ENCODE results near the gene ATAD3A.
A peak's percentile ranks its signal among the peaks of the same experiment; 100 is the strongest.
"Not testable (repeated sequence)": the region's sequence is repeated elsewhere in the genome, so short reads cannot be mapped to it uniquely, and the experiment has no call there.

The ATAD3A gene

DNA sequence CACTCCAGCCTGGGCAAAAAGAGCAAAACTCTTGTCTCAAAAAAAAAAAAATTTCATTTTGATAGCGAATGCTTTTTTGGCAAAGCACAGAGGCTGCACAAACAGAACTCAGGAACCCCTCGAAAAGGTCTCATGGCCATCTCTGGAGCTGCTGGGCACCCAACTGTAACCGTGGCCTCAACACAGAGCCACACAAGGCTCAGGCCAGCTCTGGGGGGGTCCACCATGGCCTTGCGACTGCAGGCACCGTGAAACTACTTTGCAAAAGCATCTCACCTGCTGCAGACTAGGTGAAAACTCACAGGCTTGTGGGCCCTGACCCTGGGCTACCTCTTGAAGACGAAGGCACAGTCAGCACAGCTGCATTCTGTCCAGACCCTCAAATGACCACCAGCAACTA is 44.5 kb downstream of the ATAD3A start:
- Histone ChIP-seq H4K20me1 (peaks cover 98% of the 10 kb centered on the region), H3K9ac (no peak overlapping the region), H3K27ac (no peak overlapping the region), H3K9me3 (no peaks in the 10 kb centered on the region), H3K27me3 (no peaks in the 10 kb centered on the region), H3K36me3 (peaks cover 73% of the 10 kb centered on the region), H3K4me1 (peaks cover 28% of the 10 kb centered on the region), H3K4me3 (no peak overlapping the region), H3K4me2 (no peak overlapping the region)
- TF ChIP-seq Cebpa-rat (IDR thresholded peaks at IDR 0.05) = no peak

DNA sequence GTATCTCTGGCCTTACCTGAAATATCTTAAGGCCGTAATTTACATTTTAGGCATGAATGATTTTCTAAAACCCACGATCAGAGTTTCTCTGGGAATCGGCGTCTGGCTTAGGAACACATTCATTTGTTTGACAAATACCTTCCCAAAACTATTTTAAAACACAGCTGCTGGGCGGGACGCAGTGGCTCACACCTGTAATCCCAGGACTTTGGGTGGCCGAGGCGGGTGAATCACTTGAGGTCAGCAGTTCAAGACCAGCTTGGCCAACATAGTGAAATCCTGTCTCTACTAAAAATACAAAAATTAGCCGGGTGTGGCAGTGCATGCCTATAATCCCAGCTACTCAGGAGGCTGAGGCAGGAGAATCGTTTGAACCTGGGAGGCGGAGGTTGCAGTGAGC is 45.0 kb downstream of the ATAD3A start:
- Histone ChIP-seq H3K36me3 (peaks cover 75% of the 10 kb centered on the region), H4K20me1 (peaks cover 98% of the 10 kb centered on the region), H3K4me1 (peaks cover 28% of the 10 kb centered on the region)
- H3K4me2 ChIP-seq, H3K27ac ChIP-seq, H3K9me3 ChIP-seq, H3K4me3 ChIP-seq, H3K27me3 ChIP-seq, H3K9ac ChIP-seq: not testable (repeated sequence)

DNA sequence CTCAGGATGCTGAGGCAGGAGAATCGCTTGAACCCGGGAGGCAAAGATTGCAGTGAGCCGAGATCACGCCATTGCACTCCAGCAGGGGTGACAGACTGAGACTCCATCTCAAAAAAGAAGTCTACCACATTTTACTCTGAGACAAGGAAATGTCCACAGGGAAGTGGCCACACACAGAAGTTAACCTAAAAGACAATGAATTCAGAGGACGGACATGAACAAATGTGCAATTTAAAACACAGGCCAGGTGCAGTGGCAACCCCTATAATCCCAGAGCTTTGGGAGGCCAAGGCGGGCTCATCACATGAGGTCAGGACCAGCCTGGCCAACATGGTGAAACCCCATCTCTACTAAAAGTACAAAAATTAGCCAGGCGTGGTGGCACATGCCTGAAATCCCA is 45.7 kb downstream of the ATAD3A start:
- not testable (repeated sequence) for H3K27me3 ChIP-seq, H3K9ac ChIP-seq, H3K9me3 ChIP-seq, H3K4me2 ChIP-seq, H3K4me3 ChIP-seq, H3K27ac ChIP-seq
- Histone ChIP-seq H3K36me3 (peaks cover 76% of the 10 kb centered on the region), H4K20me1 (peaks cover 98% of the 10 kb centered on the region), H3K4me1 (peaks cover 31% of the 10 kb centered on the region)

DNA sequence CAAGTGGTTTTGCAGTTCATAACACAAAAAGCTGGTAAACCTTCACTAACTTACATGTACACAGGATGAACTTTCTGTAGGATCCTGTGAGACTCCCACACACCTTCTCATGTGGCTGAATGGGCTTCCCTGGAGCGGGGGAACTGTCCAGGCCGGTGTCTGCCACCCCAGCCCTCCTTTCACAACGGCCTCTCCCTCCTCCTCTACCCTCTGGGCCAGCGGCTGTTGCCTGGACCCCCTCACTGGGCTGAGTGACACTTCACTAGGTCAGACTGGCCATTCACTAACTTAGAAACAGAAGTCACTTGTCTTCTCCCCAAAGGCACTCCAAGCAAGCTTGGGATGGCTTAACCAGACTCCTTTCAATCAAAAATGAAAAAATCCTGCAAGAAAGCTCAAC is 46.6 kb downstream of the ATAD3A start:
- H3K4me1 ChIP-seq = peaks cover 40% of the 10 kb centered on the region
- peaks cover 85% of the 10 kb centered on the region for H3K36me3 ChIP-seq
- H3K27ac ChIP-seq = no peak overlapping the region

DNA sequence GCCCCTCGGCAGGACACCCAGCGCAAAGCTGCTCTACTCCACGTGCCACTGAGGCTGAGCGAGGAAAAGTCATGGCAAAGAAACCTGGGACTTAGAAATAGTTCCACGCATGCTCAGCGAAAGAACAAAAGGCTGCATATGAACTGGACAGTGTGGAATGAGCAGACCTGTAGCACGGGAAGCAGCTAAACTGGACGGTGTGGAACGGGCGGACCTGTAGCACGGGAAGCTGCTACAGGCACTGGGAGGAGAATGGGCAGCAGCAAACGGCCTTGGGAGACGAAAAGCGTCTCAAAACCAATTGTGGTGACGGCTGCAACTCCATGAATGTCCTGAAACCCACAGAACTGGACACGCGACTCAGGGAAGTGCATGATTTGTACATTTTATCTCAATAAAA is 47.1 kb downstream of the ATAD3A start:
- H3K4me3 ChIP-seq = no peak overlapping the region
- peaks cover 99% of the 10 kb centered on the region for H4K20me1 ChIP-seq
- no peaks in the 10 kb centered on the region for H3K27me3 ChIP-seq
- TF ChIP-seq Cebpa-rat (IDR thresholded peaks at IDR 0.05) = no peak
- H3K4me1 ChIP-seq = peaks cover 45% of the 10 kb centered on the region
- no peak overlapping the region for H3K9ac ChIP-seq
- no peaks in the 10 kb centered on the region for H3K9me3 ChIP-seq
- H3K27ac ChIP-seq = no peak overlapping the region
- H3K36me3 ChIP-seq = peaks cover 89% of the 10 kb centered on the region
- no peak overlapping the region for H3K4me2 ChIP-seq

More for the DNA sequence above, 46.6 kb downstream of the ATAD3A start:
- H3K27me3 ChIP-seq = no peaks in the 10 kb centered on the region
- TF ChIP-seq Cebpa-rat (IDR thresholded peaks at IDR 0.05) = no peak
- H3K9ac ChIP-seq = no peak overlapping the region
- H3K4me3 ChIP-seq = no peak overlapping the region
- no peak overlapping the region for H3K4me2 ChIP-seq
- no peaks in the 10 kb centered on the region for H3K9me3 ChIP-seq
- peaks cover 99% of the 10 kb centered on the region for H4K20me1 ChIP-seq

DNA sequence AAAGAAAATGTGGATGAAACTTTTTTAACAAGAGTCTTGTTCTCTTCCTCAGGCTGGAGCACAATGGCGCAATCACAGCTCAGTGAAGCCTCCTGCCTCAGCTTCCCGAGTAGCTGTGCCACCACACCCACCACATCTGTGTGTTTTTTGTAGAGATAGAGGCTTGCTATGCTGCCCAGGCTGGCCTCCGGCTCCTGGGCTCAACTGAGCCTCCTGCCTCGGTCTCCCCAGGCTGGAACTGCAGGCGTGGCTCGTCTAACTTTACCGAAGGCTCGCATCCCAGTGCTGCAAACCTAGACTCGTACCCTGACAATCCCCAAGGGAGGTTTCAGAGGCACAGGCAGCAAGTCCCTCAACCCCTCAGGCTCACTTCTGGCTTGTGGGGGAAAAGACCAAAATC is 48.2 kb downstream of the ATAD3A start:
- no peak for TF ChIP-seq Cebpa-rat (IDR thresholded peaks at IDR 0.05)
- Histone ChIP-seq H3K4me2 (no peak overlapping the region), H3K36me3 (peaks cover 96% of the 10 kb centered on the region), H3K9ac (no peak overlapping the region), H3K9me3 (no peaks in the 10 kb centered on the region), H3K27ac (no peak overlapping the region), H4K20me1 (peaks cover 99% of the 10 kb centered on the region), H3K4me3 (no peak overlapping the region), H3K4me1 (peaks cover 41% of the 10 kb centered on the region), H3K27me3 (no peaks in the 10 kb centered on the region)

DNA sequence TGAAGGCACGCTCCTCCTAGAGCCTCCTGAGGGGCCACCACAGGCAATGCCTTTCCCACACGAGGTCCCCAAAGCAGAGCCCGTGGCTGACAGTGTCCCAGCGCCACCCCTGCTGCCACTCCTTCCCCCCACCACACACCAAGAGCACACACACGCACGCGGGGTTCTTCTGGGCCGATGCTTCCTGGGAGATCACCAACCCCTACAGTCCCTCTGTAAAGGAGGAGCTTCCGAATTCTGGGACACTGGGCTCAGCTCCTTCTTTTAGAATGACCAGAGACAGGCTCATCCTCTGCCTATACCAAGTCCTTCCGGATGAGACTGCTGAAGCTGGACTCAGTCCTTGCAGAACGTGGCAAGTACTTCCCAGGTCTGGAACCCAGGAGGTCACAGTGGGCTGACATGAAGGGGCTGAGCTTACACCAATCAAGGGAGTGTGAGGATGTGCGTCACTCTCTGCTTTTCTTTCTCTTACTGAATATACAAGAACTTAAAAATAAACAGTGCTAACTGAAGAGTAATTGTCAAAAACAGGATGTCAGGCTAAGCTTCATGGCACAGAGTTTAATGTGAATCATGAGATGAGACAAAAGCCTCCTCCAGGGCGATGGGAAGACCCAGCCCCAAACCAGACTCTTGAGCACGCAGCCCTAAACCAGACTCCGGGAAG is 50.0 kb downstream of the ATAD3A start:
- no peak for TF ChIP-seq Cebpa-rat (IDR thresholded peaks at IDR 0.05)
- H3K9ac ChIP-seq = 0 out of 2 replicates have a peak overlapping the region, but pooled peaks have one; percentile 64
- H3K9me3 ChIP-seq = no peaks in the 10 kb centered on the region
- H3K4me3 ChIP-seq = no peak overlapping the region
- peak overlapping the region; percentile 18; the same call in 1 of the 2 replicates for H3K27ac ChIP-seq
- no peaks in the 10 kb centered on the region for H3K27me3 ChIP-seq
- H4K20me1 ChIP-seq = peaks cover 99% of the 10 kb centered on the region
- peaks cover 36% of the 10 kb centered on the region for H3K4me1 ChIP-seq
- H3K36me3 ChIP-seq = peaks cover 96% of the 10 kb centered on the region
- peak overlapping the region; percentile 54; the same call in 1 of the 2 replicates for H3K4me2 ChIP-seq

DNA sequence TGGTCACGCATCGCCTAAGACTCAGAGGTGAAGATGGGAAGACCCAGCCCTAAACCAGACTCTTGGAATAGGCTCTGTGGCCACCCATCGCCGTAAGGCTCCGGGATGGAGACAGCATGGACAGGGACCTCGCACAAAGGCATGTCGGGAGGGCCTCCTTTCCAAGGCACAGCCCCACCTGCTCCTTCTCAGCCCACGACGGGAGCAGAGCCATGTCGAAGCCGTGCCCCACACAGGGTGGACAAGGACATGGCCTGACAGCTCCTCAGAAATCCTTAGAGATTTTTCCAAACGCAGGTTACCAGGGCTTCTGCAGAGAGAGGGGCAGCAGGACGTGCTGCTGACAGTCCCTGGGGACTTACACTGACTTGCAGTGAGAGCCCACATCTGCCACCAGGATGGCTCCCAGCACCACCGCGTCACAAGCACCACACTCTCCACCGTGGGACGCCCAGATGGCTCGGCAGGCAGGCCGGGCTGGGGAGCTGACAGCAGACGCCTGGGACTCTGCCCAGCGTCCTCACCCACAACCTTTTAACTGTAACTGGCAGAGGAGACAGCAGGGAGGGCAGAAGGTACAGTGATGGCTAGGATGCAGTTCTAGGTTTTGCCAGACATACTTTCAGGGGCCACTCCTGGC is 50.7 kb downstream of the ATAD3A start:
- Histone ChIP-seq H3K4me3 (no peak overlapping the region), H3K36me3 (peaks cover 97% of the 10 kb centered on the region), H3K9me3 (no peaks in the 10 kb centered on the region), H4K20me1 (peaks cover 100% of the 10 kb centered on the region), H3K27me3 (no peaks in the 10 kb centered on the region), H3K9ac (peak overlapping the region; percentile 64), H3K4me1 (peaks cover 36% of the 10 kb centered on the region), H3K4me2 (peak overlapping the region; percentile 54), H3K27ac (0 out of 2 replicates have a peak overlapping the region, but pooled peaks have one; percentile 30)
- no peak for TF ChIP-seq Cebpa-rat (IDR thresholded peaks at IDR 0.05)

DNA sequence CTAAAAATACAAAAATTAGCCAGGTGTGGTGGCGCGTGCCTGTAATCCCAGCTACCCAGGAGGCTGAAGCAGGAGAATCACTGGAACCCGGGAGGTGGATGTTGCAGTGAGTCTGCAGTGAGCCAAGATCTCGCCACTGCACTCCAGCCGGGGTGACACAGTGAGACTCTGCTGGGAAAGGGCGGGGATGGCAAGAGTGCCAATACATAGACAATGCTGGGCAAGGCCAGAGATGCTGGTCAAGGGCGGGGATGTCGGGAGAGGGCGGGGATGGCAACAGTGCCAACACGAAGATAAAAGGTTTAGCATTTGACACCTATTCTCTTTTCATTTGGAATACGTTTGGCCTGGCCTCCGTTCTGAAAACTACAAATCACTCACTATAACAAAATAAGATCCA is 51.7 kb downstream of the ATAD3A start:
- H3K4me2 ChIP-seq = peak overlapping the region; percentile 54; the same call in 1 of the 2 replicates
- peaks cover 100% of the 10 kb centered on the region for H4K20me1 ChIP-seq
- TF ChIP-seq Cebpa-rat (IDR thresholded peaks at IDR 0.05) = no peak
- peaks cover 97% of the 10 kb centered on the region for H3K36me3 ChIP-seq
- no peaks in the 10 kb centered on the region for H3K27me3 ChIP-seq
- no peak overlapping the region for H3K27ac ChIP-seq
- H3K9ac ChIP-seq = peak overlapping the region; percentile 64; the same call in 1 of the 2 replicates
- H3K4me3 ChIP-seq = no peak overlapping the region
- H3K4me1 ChIP-seq = peaks cover 36% of the 10 kb centered on the region
- no peaks in the 10 kb centered on the region for H3K9me3 ChIP-seq

DNA sequence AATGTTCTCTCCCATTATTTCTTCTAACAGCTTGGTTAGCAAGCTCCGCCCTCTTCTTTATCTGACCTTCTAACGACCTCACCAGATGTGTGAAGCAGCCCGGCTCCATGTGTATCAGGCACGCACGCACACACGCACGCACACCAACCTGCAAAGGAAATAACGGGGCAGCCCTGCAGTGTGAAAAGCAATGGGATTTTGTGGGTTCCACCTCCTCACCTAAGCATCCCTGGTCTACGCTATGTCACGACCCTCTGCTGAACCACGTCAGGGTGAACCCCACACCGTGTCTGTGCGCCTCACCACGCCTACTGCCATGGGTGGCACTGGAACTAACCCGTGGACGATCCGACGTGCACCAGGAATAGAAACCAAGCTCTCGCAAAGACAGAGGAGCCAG is 52.3 kb downstream of the ATAD3A start:
- no peaks in the 10 kb centered on the region for H3K9me3 ChIP-seq
- no peak overlapping the region for H3K9ac ChIP-seq
- H3K4me1 ChIP-seq = peaks cover 36% of the 10 kb centered on the region
- no peak overlapping the region; the same call in 1 of the 2 replicates for H3K4me2 ChIP-seq
- peaks cover 97% of the 10 kb centered on the region for H3K36me3 ChIP-seq
- no peak overlapping the region for H3K27ac ChIP-seq
- no peak for TF ChIP-seq Cebpa-rat (IDR thresholded peaks at IDR 0.05)
- H3K27me3 ChIP-seq = no peaks in the 10 kb centered on the region
- no peak overlapping the region for H3K4me3 ChIP-seq
- H4K20me1 ChIP-seq = peaks cover 100% of the 10 kb centered on the region

Measured in BLaER1 (cell line).